ENCODE results near the gene RAG2.
"Not testable (repeated sequence)": the region's sequence is repeated elsewhere in the genome, so short reads cannot be mapped to it uniquely, and the experiment has no call there.

Gene RAG2

GRCh38 chr11:36596880-36597279 lies 1.2 kb downstream of the RAG2 start:
- no peak for DNase-seq

- peak; percentile 95 for DNase-seq
These were observed 3.6 kb downstream of the RAG2 start, which contains the start of gene IFTAP for GRCh38 chr11:36594316-36594989. IFTAP (plus strand) TSS chr11:36594502; CDS start chr11:36610104, 15,602 bp downstream.

GRCh38 chr11:36591433-36591832 lies 6.6 kb downstream of the RAG2 start:
- DNase-seq: no peak

- DNase-seq: no peak
These were observed 7.5 kb downstream of the RAG2 start for GRCh38 chr11:36590513-36590912.

GRCh38 chr11:36588099-36588498 lies 9.9 kb downstream of the RAG2 start:
- no peak for DNase-seq

GRCh38 chr11:36586543-36586942 lies 11.5 kb downstream of the RAG2 start:
- no peak for DNase-seq

- no peak for DNase-seq
These were observed 14.4 kb downstream of the RAG2 start for GRCh38 chr11:36583667-36584066.

- DNase-seq: no peak
These were observed 16.5 kb downstream of the RAG2 start for GRCh38 chr11:36581536-36581935.

GRCh38 chr11:36578458-36578857 lies 19.6 kb downstream of the RAG2 start:
- DNase-seq: peak; percentile 91

- peak; percentile 39 for DNase-seq
These were observed 20.2 kb downstream of the RAG2 start for GRCh38 chr11:36577859-36578258.

GRCh38 chr11:36577373-36577772 lies 20.7 kb downstream of the RAG2 start:
- no peak for DNase-seq

GRCh38 chr11:36574486-36574885 lies 23.6 kb downstream of the RAG2 start:
- DNase-seq: no peak

- no peak for DNase-seq
These were observed 28.9 kb downstream of the RAG2 start for GRCh38 chr11:36569095-36569494.

GRCh38 chr11:36567694-36568093 lies 30.3 kb downstream of the RAG2 start, which contains the start of gene RAG1:
RAG1 (plus strand) TSS chr11:36568007; CDS start chr11:36573305, 5,298 bp downstream.
- DNase-seq: peak; percentile 61

GRCh38 chr11:36566407-36567053 lies 31.5 kb downstream of the RAG2 start:
- peak; percentile 20 for DNase-seq

- peak; percentile 19 for DNase-seq
These were observed 32.9 kb downstream of the RAG2 start for GRCh38 chr11:36565031-36565610.

GRCh38 chr11:36564376-36565030 lies 33.5 kb downstream of the RAG2 start:
- DNase-seq: peak; percentile 82

GRCh38 chr11:36558571-36559413 lies 39.2 kb downstream of the RAG2 start:
- DNase-seq: no peak

- no peak for DNase-seq
These were observed 40.0 kb downstream of the RAG2 start for GRCh38 chr11:36557991-36558390.

- not testable (repeated sequence) for DNase-seq
These were observed 40.6 kb downstream of the RAG2 start for GRCh38 chr11:36557390-36557789.

- no peak for DNase-seq
These were observed 47.5 kb downstream of the RAG2 start for GRCh38 chr11:36550385-36551115.

All from NCI-H82 (cell line).